K562 (cell line): ENCODE measurements around the gene GNAT2. TPM values are rescaled to one million over a fixed set of nuclear protein-coding genes. Genes with fewer than 3 reads are reported as not detected.

Experiments used
- ATAC-seq: fragments of 200-7000 bp; cut with Tn5 transposase; 3 replicates; pipeline ENCODE4 v1.9.1; 2020; ENCODE audit warnings: moderate library complexity
- BruUV-seq: library from RNA; stranded (reverse); fragments of 400-500 nt; replicated peaks from 2 replicates; lab custom pipeline; 2021; lab: Mats Ljungman, UMichigan
- CTCF ChIA-PET: fragments of 300-600 bp; formaldehyde crosslinking; extraction: SDS; loops from one replicate; lab custom pipeline; 2021; ENCODE audit warnings: low intra/inter-chr PET ratio; lab: Yijun Ruan, JAX
- POLR2A ChIA-PET: fragments of 300-600, 350-650 bp; sonication (Branson Sonifier 250); formaldehyde crosslinking; extraction: SDS; loops from one replicate; lab custom pipeline; 2021; ENCODE audit warnings: antibody characterized with exemption, inconsistent platforms; lab: Yijun Ruan, JAX
- DNase-seq, 4 experiments: peaks; one replicate each; pipeline versions ENCODE4 v3.0.0 to v3.0.0-alpha.2; 2011 to 2018; ENCODE audit warnings: low spot score in 3 of 4, mixed read lengths in 3 of 4; ENCODE audit errors: extremely low read depth in 1 of 4
- FAIRE-seq: peaks from 2 replicates; lab custom pipeline; 2011; peaks lifted over from hg19 to GRCh38; lab: Jason Lieb, UNC
- H2AFZ ChIP-seq: 2 replicates; pipeline ENCODE4 v1.6.0; 2011; ENCODE audit warnings: low read depth, low read length, control low read depth, inconsistent platforms
- H3K27ac ChIP-seq: fragments of 200-600 bp; 3 replicates; pipeline ENCODE4 v1.8.0; 2011; ENCODE audit warnings: low read depth, mild to moderate bottlenecking, control low read depth, inconsistent platforms, low read length, moderate library complexity, mixed read lengths; ENCODE audit errors: extremely low read depth
- H3K27me3 ChIP-seq, 2 experiments: fragments of 300-600 bp in 1 of 2; 2 replicates in 1 of 2; 3 replicates in 1 of 2; pipeline versions ENCODE4 v1.6.0 to v1.8.0; 2011; ENCODE audit warnings: inconsistent platforms in 2 of 2, low read length in 2 of 2, mild to moderate bottlenecking in 1 of 2, mixed read lengths in 1 of 2, moderate library complexity in 1 of 2; ENCODE audit not compliant: control insufficient read depth in 2 of 2, insufficient read depth in 2 of 2
- H3K36me3 ChIP-seq: fragments of 300-600 bp; 3 replicates; pipeline ENCODE4 v1.8.0; 2011; ENCODE audit warnings: mild to moderate bottlenecking, low read length, inconsistent platforms; ENCODE audit not compliant: control insufficient read depth, insufficient read depth
- H3K4me1 ChIP-seq, 2 experiments: fragments of 200-600 bp in 1 of 2; replicated peaks in 1 of 2; 2 replicates in 1 of 2; 3 replicates in 1 of 2; pipeline versions ENCODE4 v1.5.1 to v1.8.0; 2011; ENCODE audit warnings: inconsistent platforms in 2 of 2, low read length in 2 of 2, mild to moderate bottlenecking in 1 of 2, mixed read lengths in 1 of 2, moderate library complexity in 1 of 2; ENCODE audit not compliant: control insufficient read depth in 2 of 2, insufficient read depth in 2 of 2
- H3K4me2 ChIP-seq: 2 replicates; pipeline ENCODE4 v1.6.1; 2011; ENCODE audit warnings: low read length, control low read depth, inconsistent platforms, mixed read lengths; ENCODE audit not compliant: insufficient read depth
- H3K4me3 ChIP-seq: fragments of 200-600 bp; sonication (generic), shearing (Covaris generic); 2 replicates; pipeline ENCODE4 v1.5.1; 2016; ENCODE audit warnings: control low read depth, inconsistent platforms
- H3K79me2 ChIP-seq: fragments of 200-600 bp; 3 replicates; pipeline ENCODE4 v1.8.0; 2011; ENCODE audit warnings: low read length, inconsistent platforms; ENCODE audit not compliant: control insufficient read depth, insufficient read depth
- H3K9ac ChIP-seq, 2 experiments: 2 replicates each; pipeline versions ENCODE4 v1.6.0 to v1.6.1; 2011; ENCODE audit warnings: low read depth in 2 of 2, low read length in 2 of 2, control low read depth in 1 of 2, inconsistent platforms in 1 of 2, mild to moderate bottlenecking in 1 of 2, mixed read lengths in 1 of 2; ENCODE audit not compliant: insufficient read depth in 1 of 2
- H3K9me1 ChIP-seq: one replicate; pipeline ENCODE4 v1.6.0; 2011; ENCODE audit warnings: inconsistent platforms, mild to moderate bottlenecking, low read length, moderate library complexity; ENCODE audit not compliant: control insufficient read depth, insufficient read depth
- H3K9me3 ChIP-seq: replicated peaks from 2 replicates; pipeline ENCODE4 v1.5.1; 2011; ENCODE audit warnings: low read depth, low read length, inconsistent platforms; ENCODE audit not compliant: control insufficient read depth, insufficient read depth
- H4K20me1 ChIP-seq: replicated peaks from 2 replicates; pipeline ENCODE4 v1.6.1; 2011; ENCODE audit warnings: low read length, inconsistent platforms, mixed read lengths; ENCODE audit not compliant: control insufficient read depth, insufficient read depth
- BRCA1 ChIP-seq, 2 experiments: fragments of 450-650 bp in 1 of 2; sonication (generic) in 1 of 2; formaldehyde crosslinking in 1 of 2; IDR thresholded peaks; 2 replicates each; pipeline versions ENCODE4 v1.5.0 to v1.6.1; 2017 to 2020; ENCODE audit warnings: mild to moderate bottlenecking in 1 of 2, missing genetic modification reagents in 1 of 2
- C11orf30 ChIP-seq: fragments of 450-650 bp; IDR thresholded peaks from 2 replicates; pipeline ENCODE4 v1.6.1; 2016; ENCODE audit warnings: low read depth, mild to moderate bottlenecking
- HNRNPLL ChIP-seq: fragments of 200-400 bp; formaldehyde crosslinking; IDR thresholded peaks from 2 replicates; pipeline ENCODE4 v1.6.1; 2017; ENCODE audit warnings: low read length, low read depth, mild to moderate bottlenecking; ENCODE audit not compliant: poor library complexity, severe bottlenecking
- MAFG ChIP-seq: fragments of 450-650 bp; conservative IDR thresholded peaks from 2 replicates; pipeline ENCODE4 v1.6.1; 2016; ENCODE audit warnings: missing genetic modification characterization, missing compliant biosample characterization
- NFE2 ChIP-seq: IDR thresholded peaks from 2 replicates; pipeline ENCODE4 v1.6.1; 2014; ENCODE audit warnings: antibody characterized with exemption, low read depth
- RAD51 ChIP-seq: fragments of 450-650 bp; IDR thresholded peaks from 2 replicates; pipeline ENCODE4 v1.7.1; 2016; ENCODE audit warnings: low read depth, mild to moderate bottlenecking, borderline replicate concordance
- ZNF165 ChIP-seq: fragments of 250-450 bp; sonication (Bioruptor Pico); IDR thresholded peaks from 2 replicates; pipeline ENCODE4 v1.4.0; 2020; ENCODE audit warnings: borderline replicate concordance
- WGBS: fragments of 100-300 bp; shearing (Covaris generic); methylation state at CpG from one replicate; pipeline ENCODE4 v1.1.6; 2016; ENCODE audit warnings: low coverage, mixed read lengths; ENCODE audit not compliant: insufficient coverage; ENCODE audit errors: missing lambda C conversion rate; 5-methylcytosine and 5-hydroxymethylcytosine counted together
- in situ Hi-C: fragments of 300-500 bp; cut with MboI; formaldehyde crosslinking; loops from 4 replicates; pipeline ENCODE4 v1.15.0; 2018; ENCODE audit warnings: inconsistent platforms, mixed read lengths
- intact Hi-C: fragments of 100-400 bp; cut with micrococcal nuclease; formaldehyde crosslinking; loops from 2 replicates; pipeline ENCODE4 v1.14.2; 2022
- polyA plus RNA-seq, 8 experiments: library from polyadenylated mRNA; depleted of rRNA in 4 of 8; stranded (reverse) in 5 of 8; unstranded in 3 of 8; fragments of >200 nt; fragmentation: Nextera tagmentation in 2 of 8; fragmentation: Illumina TruSeq in 1 of 8; extraction: Ambion mirVana in 2 of 8; extraction: Trizol in 1 of 8; gene quantifications; 2 replicates each; pipeline versions ENCODE4 v1.2.1 to v1.2.3, GENCODE V29; 2011 to 2014; ENCODE audit warnings: inconsistent platforms in 1 of 8, missing spikeins in 1 of 8
- total RNA-seq, 7 experiments: library from RNA; depleted of rRNA in 6 of 7; stranded (reverse); fragments of >200 nt in 6 of 7; fragmentation: Illumina TruSeq in 2 of 7; extraction: Trizol in 2 of 7; gene quantifications; 2 replicates each; pipeline versions ENCODE4 v1.2.1 to v1.2.3, GENCODE V29; 2011 to 2021; ENCODE audit warnings: low replicate concordance in 1 of 7
- TF ChIP-seq, protein P1 (sequence below): fragments of 450-650 bp; formaldehyde crosslinking; IDR thresholded peaks from 2 replicates; pipeline ENCODE4 v1.4.0; 2020; ENCODE audit warnings: mild to moderate bottlenecking, mixed read lengths
- TF ChIP-seq, protein P2 (sequence below): fragments of 450-650 bp; formaldehyde crosslinking; IDR thresholded peaks from 2 replicates; pipeline ENCODE4 v1.4.0; 2022; ENCODE audit warnings: missing genetic modification characterization

The GNAT2 gene
- total and polyA plus RNA-seq, 9 of the 15 experiments (the other 6 are each of a cell fraction or from before 2014, with no cell fraction given), result 0.06 to 0.52 (median 0.24) TPM; not detected in 1

DNA sequence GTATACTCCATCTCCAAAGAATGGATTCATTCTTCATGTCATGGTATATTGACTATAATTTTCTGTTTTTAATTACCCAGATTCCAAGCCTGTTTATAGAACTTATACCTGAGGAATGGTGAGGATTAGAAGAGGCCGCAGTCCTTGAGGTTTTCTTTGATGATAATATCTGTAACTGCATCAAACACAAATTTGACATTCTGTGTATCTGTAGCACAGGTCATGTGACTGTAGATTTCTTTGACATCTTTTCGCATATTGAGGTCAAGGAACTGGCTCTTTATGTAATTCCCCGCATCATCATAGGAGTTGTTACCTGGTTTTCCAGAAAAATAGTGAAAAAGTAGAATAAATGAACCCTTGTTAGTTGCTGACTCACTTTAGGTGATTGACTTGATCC lies 16.2 kb downstream of the GNAT2 start:
- no peak for FAIRE-seq
- ChIA-PET CTCF (no interaction called here), POLR2A (interaction anchor here (0.6 to 4.3 kb wide), 4 partner anchors 10 to 195 kb away, joined by 3 to 40 read pairs (median 4); no protein-coding TSS in a partner anchor)
- peaks cover 0 to 6% of the 10 kb centered on the region in 2 experiments; a peak in 1 of 5 replicates for H3K27me3 ChIP-seq
- H2AFZ ChIP-seq, result no peak overlapping the region
- no peak overlapping the region for H3K27ac ChIP-seq
- H3K9ac ChIP-seq, result no peak overlapping the region
- ATAC-seq, result no peak
- H3K4me3 ChIP-seq, result no peak overlapping the region
- no peaks in the 10 kb centered on the region for H3K9me1 ChIP-seq
- no peaks in the 10 kb centered on the region for H3K4me1 ChIP-seq
- no peak for DNase-seq
- intact Hi-C loops, result no loop called here
- BruUV-seq, result no TSS peak
- no peaks in the 10 kb centered on the region for H3K79me2 ChIP-seq
- H3K4me2 ChIP-seq, result no peak overlapping the region
- in situ Hi-C loops, result no loop called here
- no peak for TF ChIP-seq BRCA1 (IDR thresholded peaks at IDR 0.05)
- no peak for TF ChIP-seq BRCA1 (CRISPR knock-in tag; IDR thresholded peaks at IDR 0.05)
- TF ChIP-seq RAD51, result peak; percentile 9; the same call in 1 of the 2 replicates
- TF ChIP-seq, protein P1, sequence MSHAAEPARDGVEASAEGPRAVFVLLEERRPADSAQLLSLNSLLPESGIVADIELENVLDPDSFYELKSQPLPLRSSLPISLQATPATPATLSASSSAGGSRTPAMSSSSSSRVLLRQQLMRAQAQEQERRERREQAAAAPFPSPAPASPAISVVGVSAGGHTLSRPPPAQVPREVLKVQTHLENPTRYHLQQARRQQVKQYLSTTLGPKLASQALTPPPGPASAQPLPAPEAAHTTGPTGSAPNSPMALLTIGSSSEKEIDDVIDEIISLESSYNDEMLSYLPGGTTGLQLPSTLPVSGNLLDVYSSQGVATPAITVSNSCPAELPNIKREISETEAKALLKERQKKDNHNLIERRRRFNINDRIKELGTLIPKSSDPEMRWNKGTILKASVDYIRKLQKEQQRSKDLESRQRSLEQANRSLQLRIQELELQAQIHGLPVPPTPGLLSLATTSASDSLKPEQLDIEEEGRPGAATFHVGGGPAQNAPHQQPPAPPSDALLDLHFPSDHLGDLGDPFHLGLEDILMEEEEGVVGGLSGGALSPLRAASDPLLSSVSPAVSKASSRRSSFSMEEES (CRISPR knock-in tag), result peak; percentile 88
- 0 out of 2 replicates have a peak, but pooled peaks have one; percentile 25 for TF ChIP-seq NFE2
- TF ChIP-seq, protein P2, sequence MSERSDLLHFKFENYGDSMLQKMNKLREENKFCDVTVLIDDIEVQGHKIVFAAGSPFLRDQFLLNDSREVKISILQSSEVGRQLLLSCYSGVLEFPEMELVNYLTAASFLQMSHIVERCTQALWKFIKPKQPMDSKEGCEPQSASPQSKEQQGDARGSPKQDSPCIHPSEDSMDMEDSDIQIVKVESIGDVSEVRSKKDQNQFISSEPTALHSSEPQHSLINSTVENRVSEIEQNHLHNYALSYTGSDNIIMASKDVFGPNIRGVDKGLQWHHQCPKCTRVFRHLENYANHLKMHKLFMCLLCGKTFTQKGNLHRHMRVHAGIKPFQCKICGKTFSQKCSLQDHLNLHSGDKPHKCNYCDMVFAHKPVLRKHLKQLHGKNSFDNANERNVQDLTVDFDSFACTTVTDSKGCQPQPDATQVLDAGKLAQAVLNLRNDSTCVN, result no peak
- TF ChIP-seq C11orf30, result 0 out of 2 replicates have a peak, but pooled peaks have one; percentile 6
- no peak for TF ChIP-seq HNRNPLL
- 0 out of 2 replicates have a peak, but pooled peaks have one; percentile 6 for TF ChIP-seq MAFG (tag)
- TF ChIP-seq ZNF165 (CRISPR knock-in tag), result no peak
- 74% methylated on average over 3 of the region's 3 CpGs for WGBS
- H3K36me3 ChIP-seq, result no peaks in the 10 kb centered on the region; the same call in 2 of the 3 replicates
- H4K20me1 ChIP-seq, result no peaks in the 10 kb centered on the region
- no peaks in the 10 kb centered on the region for H3K9me3 ChIP-seq
